T-helper 17 cell (primary cell): ENCODE data around the gene FIG4. TPM values are rescaled to one million over a fixed set of nuclear protein-coding genes. Genes with fewer than 3 reads are reported as not detected.

Experiments
- ATAC-seq: fragments of 150-1000 bp; cut with Tn5 transposase; 2 replicates; pipeline ENCODE4 v1.10.0; 2021; ENCODE audit warnings: mild to moderate bottlenecking, moderate library complexity
- DNase-seq, 3 donors: peaks; one replicate each; pipeline versions ENCODE4 v3.0.0 to v3.0.0-alpha.2; 2020 to 2021
- H3K9me3 ChIP-seq: one replicate; pipeline ENCODE4 v1.7.0; 2013; ENCODE audit warnings: low read length, mild to moderate bottlenecking; ENCODE audit not compliant: control insufficient read depth, poor library complexity, severe bottlenecking
- H3K27ac Mint-ChIP-seq: one replicate; pipeline ENCODE4 v1.8.0; 2022; ENCODE audit warnings: mild to moderate bottlenecking, moderate library complexity, mixed read lengths
- H3K27me3 Mint-ChIP-seq: one replicate; pipeline ENCODE4 v1.8.0; 2022; ENCODE audit warnings: mixed read lengths
- H3K36me3 Mint-ChIP-seq: one replicate; pipeline ENCODE4 v1.8.0; 2022; ENCODE audit warnings: low read depth, mixed read lengths
- H3K4me1 Mint-ChIP-seq: one replicate; pipeline ENCODE4 v1.8.0; 2022; ENCODE audit warnings: mild to moderate bottlenecking, mixed read lengths
- H3K4me3 Mint-ChIP-seq: one replicate; pipeline ENCODE4 v1.8.0; 2022; ENCODE audit warnings: mild to moderate bottlenecking, moderate library complexity, mixed read lengths
- total RNA-seq, 4 donors: library from RNA in 2 of 4; stranded (reverse) in 2 of 4; gene quantifications; one replicate each; pipeline ENCODE4 v1.2.3 and lab custom pipeline; 2022 to 2026

Gene FIG4
- total RNA-seq, 2 donors from 2014 or later = 7.5 to 7.7 TPM

- no peak for ATAC-seq
- Mint-ChIP-seq H3K36me3 (peaks cover 2% of the 10 kb centered on the region), H3K4me1 (no peaks in the 10 kb centered on the region), H3K4me3 (no peak overlapping the region), H3K27ac (no peak overlapping the region), H3K27me3 (no peaks in the 10 kb centered on the region)
- H3K9me3 ChIP-seq = no peaks in the 10 kb centered on the region
- DNase-seq = no peak
Observed at GRCh38 chr6:109795994-109796555, 105.0 kb downstream of the FIG4 start.

GRCh38 chr6:109799129-109799528 lies 108.0 kb downstream of the FIG4 start:
- Mint-ChIP-seq H3K4me1 (no peaks in the 10 kb centered on the region), H3K36me3 (peaks cover 8% of the 10 kb centered on the region), H3K4me3 (no peak overlapping the region), H3K27me3 (no peaks in the 10 kb centered on the region), H3K27ac (no peak overlapping the region)
- DNase-seq = no peak
- H3K9me3 ChIP-seq = no peaks in the 10 kb centered on the region
- no peak for ATAC-seq

GRCh38 chr6:109799664-109800063 lies 108.6 kb downstream of the FIG4 start:
- DNase-seq = no peak
- H3K27me3 Mint-ChIP-seq = no peaks in the 10 kb centered on the region
- H3K9me3 ChIP-seq = no peaks in the 10 kb centered on the region

GRCh38 chr6:109800771-109801170 lies 109.7 kb downstream of the FIG4 start:
- no peaks in the 10 kb centered on the region for H3K4me1 Mint-ChIP-seq
- H3K9me3 ChIP-seq = no peaks in the 10 kb centered on the region
- H3K27me3 Mint-ChIP-seq = no peaks in the 10 kb centered on the region
- peaks cover 6% of the 10 kb centered on the region for H3K36me3 Mint-ChIP-seq
- DNase-seq (no peak), ATAC-seq (no peak)
- H3K4me3 Mint-ChIP-seq = no peak overlapping the region
- no peak overlapping the region for H3K27ac Mint-ChIP-seq

More at GRCh38 chr6:109799664-109800063, 108.6 kb downstream of the FIG4 start:
- Mint-ChIP-seq H3K4me1 (no peaks in the 10 kb centered on the region), H3K4me3 (no peak overlapping the region), H3K36me3 (peaks cover 8% of the 10 kb centered on the region), H3K27ac (no peak overlapping the region)
- ATAC-seq = no peak

GRCh38 chr6:109801794-109802193 lies 110.7 kb downstream of the FIG4 start:
- Mint-ChIP-seq H3K4me1 (no peaks in the 10 kb centered on the region), H3K4me3 (no peak overlapping the region), H3K27ac (no peak overlapping the region), H3K36me3 (peaks cover 6% of the 10 kb centered on the region), H3K27me3 (no peaks in the 10 kb centered on the region)
- DNase-seq (no peak), ATAC-seq (no peak)
- H3K9me3 ChIP-seq = no peaks in the 10 kb centered on the region

GRCh38 chr6:109804020-109804419 lies 112.9 kb downstream of the FIG4 start:
- H3K9me3 ChIP-seq = no peaks in the 10 kb centered on the region
- Mint-ChIP-seq H3K27me3 (no peaks in the 10 kb centered on the region), H3K4me3 (no peak overlapping the region), H3K36me3 (peaks cover 12% of the 10 kb centered on the region), H3K4me1 (no peaks in the 10 kb centered on the region), H3K27ac (no peak overlapping the region)
- no peak for ATAC-seq
- no peak for DNase-seq

GRCh38 chr6:109807881-109808280 lies 116.8 kb downstream of the FIG4 start:
- ATAC-seq = no peak
- no peak overlapping the region for H3K4me3 Mint-ChIP-seq
- no peak for DNase-seq
- H3K27ac Mint-ChIP-seq = no peak overlapping the region
- H3K4me1 Mint-ChIP-seq = peaks cover 2% of the 10 kb centered on the region
- no peaks in the 10 kb centered on the region for H3K9me3 ChIP-seq
- H3K36me3 Mint-ChIP-seq = peaks cover 12% of the 10 kb centered on the region
- no peaks in the 10 kb centered on the region for H3K27me3 Mint-ChIP-seq

GRCh38 chr6:109808837-109809236 lies 117.7 kb downstream of the FIG4 start:
- H3K4me1 Mint-ChIP-seq = peaks cover 2% of the 10 kb centered on the region
- H3K27me3 Mint-ChIP-seq = no peaks in the 10 kb centered on the region
- H3K4me3 Mint-ChIP-seq = no peak overlapping the region
- ATAC-seq = no peak
- H3K27ac Mint-ChIP-seq = no peak overlapping the region
- peaks cover 16% of the 10 kb centered on the region for H3K36me3 Mint-ChIP-seq
- DNase-seq = no peak
- no peaks in the 10 kb centered on the region for H3K9me3 ChIP-seq

GRCh38 chr6:109815054-109815453 lies 124.0 kb downstream of the FIG4 start:
- Mint-ChIP-seq H3K27ac (no peak overlapping the region), H3K4me3 (no peak overlapping the region), H3K4me1 (peaks cover 2% of the 10 kb centered on the region), H3K27me3 (no peaks in the 10 kb centered on the region), H3K36me3 (peaks cover 12% of the 10 kb centered on the region)
- H3K9me3 ChIP-seq = no peaks in the 10 kb centered on the region
- DNase-seq (no peak), ATAC-seq (no peak)

GRCh38 chr6:109816452-109817374 lies 125.6 kb downstream of the FIG4 start:
- ATAC-seq = no peak
- Mint-ChIP-seq H3K4me1 (peaks cover 2% of the 10 kb centered on the region), H3K27me3 (no peaks in the 10 kb centered on the region), H3K36me3 (peaks cover 15% of the 10 kb centered on the region), H3K27ac (no peak overlapping the region), H3K4me3 (no peak overlapping the region)
- DNase-seq = no peak
- no peaks in the 10 kb centered on the region for H3K9me3 ChIP-seq

GRCh38 chr6:109820706-109821350 lies 129.7 kb downstream of the FIG4 start:
- H3K9me3 ChIP-seq = no peaks in the 10 kb centered on the region
- peaks cover 8% of the 10 kb centered on the region for H3K36me3 Mint-ChIP-seq
- no peak for ATAC-seq
- H3K4me3 Mint-ChIP-seq = no peak overlapping the region
- no peak for DNase-seq
- H3K4me1 Mint-ChIP-seq = no peaks in the 10 kb centered on the region
- no peaks in the 10 kb centered on the region for H3K27me3 Mint-ChIP-seq
- H3K27ac Mint-ChIP-seq = peak overlapping the region; percentile 5

GRCh38 chr6:109821428-109821827 lies 130.3 kb downstream of the FIG4 start:
- no peak for ATAC-seq
- DNase-seq = no peak
- peaks cover 8% of the 10 kb centered on the region for H3K36me3 Mint-ChIP-seq

GRCh38 chr6:109824105-109824504 lies 133.0 kb downstream of the FIG4 start:
- no peak for DNase-seq
- no peak overlapping the region for H3K27ac Mint-ChIP-seq
- H3K4me3 Mint-ChIP-seq = no peak overlapping the region
- no peaks in the 10 kb centered on the region for H3K4me1 Mint-ChIP-seq
- H3K9me3 ChIP-seq = no peaks in the 10 kb centered on the region
- no peak for ATAC-seq
- H3K36me3 Mint-ChIP-seq = peaks cover 8% of the 10 kb centered on the region
- no peaks in the 10 kb centered on the region for H3K27me3 Mint-ChIP-seq

More at GRCh38 chr6:109821428-109821827, 130.3 kb downstream of the FIG4 start:
- H3K9me3 ChIP-seq = no peaks in the 10 kb centered on the region
- no peaks in the 10 kb centered on the region for H3K4me1 Mint-ChIP-seq
- no peaks in the 10 kb centered on the region for H3K27me3 Mint-ChIP-seq
- peak overlapping the region; percentile 5 for H3K27ac Mint-ChIP-seq
- H3K4me3 Mint-ChIP-seq = no peak overlapping the region
